Measurements from ENCODE around the gene AKAP8.

AKAP8 gene

GRCh38 chr19:15372470-15372869, 7.1 kb downstream of the AKAP8 start:
- TF ChIP-seq NFIC (IDR thresholded peaks at IDR 0.05), result no peak
- no peak for TF ChIP-seq TEAD4 (IDR thresholded peaks at IDR 0.05)
- TF ChIP-seq TCF12 (IDR thresholded peaks at IDR 0.05; ENCODE audit: low read depth), result no peak
- TF ChIP-seq, protein P1, sequence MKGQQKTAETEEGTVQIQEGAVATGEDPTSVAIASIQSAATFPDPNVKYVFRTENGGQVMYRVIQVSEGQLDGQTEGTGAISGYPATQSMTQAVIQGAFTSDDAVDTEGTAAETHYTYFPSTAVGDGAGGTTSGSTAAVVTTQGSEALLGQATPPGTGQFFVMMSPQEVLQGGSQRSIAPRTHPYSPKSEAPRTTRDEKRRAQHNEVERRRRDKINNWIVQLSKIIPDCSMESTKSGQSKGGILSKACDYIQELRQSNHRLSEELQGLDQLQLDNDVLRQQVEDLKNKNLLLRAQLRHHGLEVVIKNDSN (IDR thresholded peaks at IDR 0.05), result no peak
- TF ChIP-seq EP300 (IDR thresholded peaks at IDR 0.05; ENCODE audit: borderline replicate concordance), result no peak
- TF ChIP-seq RAD21 (IDR thresholded peaks at IDR 0.05; ENCODE audit: low read depth), result no peak
- TF ChIP-seq YY1 (IDR thresholded peaks at IDR 0.05; ENCODE audit: low read depth), result no peak
- TF ChIP-seq TAF1 (IDR thresholded peaks at IDR 0.05; ENCODE audit: low read depth), result no peak
- no peak for TF ChIP-seq FOXM1 (IDR thresholded peaks at IDR 0.05; ENCODE audit: borderline replicate concordance, low read depth)
- TF ChIP-seq CREB1 (IDR thresholded peaks at IDR 0.05; ENCODE audit: low read depth), result no peak
- no peak for TF ChIP-seq CEBPB (IDR thresholded peaks at IDR 0.05)
- TF ChIP-seq EGR1 (IDR thresholded peaks at IDR 0.05), result no peak
- no peak for TF ChIP-seq ZBTB7A (IDR thresholded peaks at IDR 0.05; ENCODE audit: low read depth)
- TF ChIP-seq REST (IDR thresholded peaks at IDR 0.05; ENCODE audit: low read depth), result no peak

DNA sequence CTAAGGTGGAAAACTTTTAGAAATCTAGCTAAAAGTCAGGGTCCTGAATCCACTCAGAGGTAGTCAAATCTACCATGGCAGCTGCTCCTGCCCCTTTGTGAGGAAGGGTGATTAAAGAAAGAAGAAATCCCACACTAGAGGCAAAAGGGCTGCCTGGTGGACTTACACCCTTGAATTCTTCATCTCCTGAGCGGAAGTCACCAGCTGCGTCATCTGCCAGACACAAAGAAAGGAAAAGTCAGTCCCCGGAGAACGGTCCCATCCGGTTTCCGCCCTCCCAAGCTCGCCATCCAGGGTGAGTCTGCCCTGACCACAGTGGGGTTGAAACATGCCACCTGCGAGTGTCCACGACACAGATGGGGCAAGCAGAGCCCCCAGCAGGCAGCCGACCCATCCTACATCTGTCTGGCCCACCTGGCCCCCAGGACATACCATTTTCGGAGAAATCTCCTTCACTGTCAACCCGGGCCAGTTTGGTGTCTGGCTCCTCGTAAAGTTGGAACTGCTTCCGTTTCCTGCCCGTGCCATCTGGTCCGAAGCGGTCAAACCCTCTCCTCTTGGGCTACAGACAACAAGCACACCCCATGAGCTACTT, 7.7 kb downstream of the AKAP8 start:
- TF ChIP-seq, protein P2, sequence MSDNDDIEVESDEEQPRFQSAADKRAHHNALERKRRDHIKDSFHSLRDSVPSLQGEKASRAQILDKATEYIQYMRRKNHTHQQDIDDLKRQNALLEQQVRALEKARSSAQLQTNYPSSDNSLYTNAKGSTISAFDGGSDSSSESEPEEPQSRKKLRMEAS (IDR thresholded peaks at IDR 0.05), result no peak
- TF ChIP-seq, protein P1 (IDR thresholded peaks at IDR 0.05), result no peak
- TF ChIP-seq RAD21 (IDR thresholded peaks at IDR 0.05; ENCODE audit: low read depth) (no peak), YY1 (IDR thresholded peaks at IDR 0.05; ENCODE audit: low read depth) (no peak), TCF12 (IDR thresholded peaks at IDR 0.05; ENCODE audit: low read depth) (no peak), NFIC (IDR thresholded peaks at IDR 0.05) (no peak), REST (IDR thresholded peaks at IDR 0.05; ENCODE audit: low read depth) (no peak), EGR1 (IDR thresholded peaks at IDR 0.05) (no peak), EP300 (IDR thresholded peaks at IDR 0.05; ENCODE audit: borderline replicate concordance) (no peak), FOXM1 (IDR thresholded peaks at IDR 0.05; ENCODE audit: borderline replicate concordance, low read depth) (no peak), CREB1 (IDR thresholded peaks at IDR 0.05; ENCODE audit: low read depth) (no peak), TAF1 (IDR thresholded peaks at IDR 0.05; ENCODE audit: low read depth) (no peak), ZBTB7A (IDR thresholded peaks at IDR 0.05; ENCODE audit: low read depth) (no peak)

GRCh38 chr19:15371119-15371518, 8.5 kb downstream of the AKAP8 start:
- no peak for TF ChIP-seq TEAD4 (IDR thresholded peaks at IDR 0.05)
- TF ChIP-seq YY1 (IDR thresholded peaks at IDR 0.05; ENCODE audit: low read depth), result no peak
- TF ChIP-seq TCF12 (IDR thresholded peaks at IDR 0.05; ENCODE audit: low read depth), result no peak

- no peak for TF ChIP-seq FOXM1 (IDR thresholded peaks at IDR 0.05; ENCODE audit: borderline replicate concordance, low read depth)
- no peak for TF ChIP-seq EP300 (IDR thresholded peaks at IDR 0.05; ENCODE audit: borderline replicate concordance)
Measured at GRCh38 chr19:15369594-15369891, 10.0 kb downstream of the AKAP8 start.

- no peak for TF ChIP-seq FOXM1 (IDR thresholded peaks at IDR 0.05; ENCODE audit: borderline replicate concordance, low read depth)
Measured at GRCh38 chr19:15368798-15369593, 10.6 kb downstream of the AKAP8 start.

GRCh38 chr19:15368051-15368632, 11.4 kb downstream of the AKAP8 start:
- TF ChIP-seq EGR1 (IDR thresholded peaks at IDR 0.05) (no peak), CEBPB (IDR thresholded peaks at IDR 0.05) (no peak), EP300 (IDR thresholded peaks at IDR 0.05; ENCODE audit: borderline replicate concordance) (no peak)

All from Ishikawa (cell line).